Tibial artery (tissue), 4 donors: Measurements from ENCODE around the gene EYA3.

Experiments
- DNase-seq, 2 donors: peaks; one replicate each; pipeline ENCODE4 v3.0.0-alpha.2; 2019
- H3K27ac ChIP-seq, 2 donors: fragments of 200-600 bp; sonication (generic) in 1 of 2; 1 replicate in 1 of 2; 2 replicates in 1 of 2; pipeline ENCODE4 v1.5.1; 2018 to 2019; ENCODE audit warnings: mild to moderate bottlenecking in 1 of 2
- H3K27me3 ChIP-seq, 2 donors: fragments of 200-600 bp; sonication (generic) in 1 of 2; one replicate each; pipeline versions ENCODE4 v1.5.1 to v1.6.0; 2016 to 2019
- H3K36me3 ChIP-seq, 3 donors: fragments of 200-600 bp; sonication (generic) in 2 of 3; one replicate each; pipeline ENCODE4 v1.5.1; 2016 to 2019; ENCODE audit warnings: mild to moderate bottlenecking in 2 of 3
- H3K4me1 ChIP-seq, 4 donors: fragments of 200-600 bp; sonication (generic) in 2 of 4; 1 replicate in 3 of 4; 2 replicates in 1 of 4; pipeline ENCODE4 v1.5.1; 2016 to 2019
- H3K4me3 ChIP-seq, 2 donors: fragments of 200-600 bp; sonication (generic) in 1 of 2; 1 replicate in 1 of 2; 2 replicates in 1 of 2; pipeline ENCODE4 v1.5.1; 2018 to 2019; ENCODE audit warnings: mild to moderate bottlenecking in 2 of 2
- H3K9me3 ChIP-seq, 3 donors: fragments of 200-600 bp; sonication (generic) in 1 of 3; one replicate each; pipeline ENCODE4 v1.5.1; 2016 to 2019
- CTCF ChIP-seq, 2 experiments: fragments of 200-600 bp in 1 of 2; fragments of 450-650 bp in 1 of 2; IDR thresholded peaks; one replicate each; pipeline ENCODE4 v1.5.1; 2017 to 2019; ENCODE audit warnings: antibody characterized with exemption in 2 of 2, mild to moderate bottlenecking in 1 of 2, moderate library complexity in 1 of 2
- intact Hi-C: fragments of 100-400 bp; cut with DNase I; formaldehyde crosslinking; loops from one replicate; pipeline ENCODE4 v1.15.0; 2023; ENCODE audit warnings: low total_unique reads

Gene EYA3

GRCh38 chr1:27958513-27958912 is 129.9 kb downstream of the EYA3 start:
- no peak overlapping the region for H3K4me3 ChIP-seq
- no peak for TF ChIP-seq CTCF (IDR thresholded peaks at IDR 0.05)
- no peak overlapping the region for H3K27ac ChIP-seq
- peaks cover 0 to 6% (median 4%) of the 10 kb centered on the region in 3 donors for H3K36me3 ChIP-seq
- H3K9me3 ChIP-seq, result no peaks in the 10 kb centered on the region
- peaks cover 0 to 31% (median 22%) of the 10 kb centered on the region in 4 donors for H3K4me1 ChIP-seq
- no peak for DNase-seq
- intact Hi-C loops, result no loop called here
- H3K27me3 ChIP-seq, result no peaks in the 10 kb centered on the region

DNA sequence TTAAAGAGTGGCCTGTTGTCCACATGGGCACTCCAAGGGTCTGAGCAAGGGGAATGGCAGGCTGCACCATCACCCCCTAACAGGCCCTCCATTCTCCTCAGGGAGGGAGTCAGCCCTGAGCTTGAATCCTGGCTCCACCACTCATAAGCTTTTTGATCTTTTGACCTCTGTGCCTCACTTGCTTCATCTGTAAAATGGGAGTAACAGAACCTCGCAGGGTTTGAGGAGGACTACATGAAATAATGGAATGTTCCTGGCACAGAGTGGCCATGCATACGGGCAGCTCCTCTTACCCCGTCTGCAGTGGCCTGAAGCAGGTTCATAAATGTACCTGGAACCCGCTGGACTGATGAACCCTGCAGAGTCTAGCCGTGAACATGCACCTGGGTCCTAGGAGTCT is 130.8 kb downstream of the EYA3 start:
- Histone ChIP-seq H3K9me3 (no peaks in the 10 kb centered on the region), H3K27ac (no peak overlapping the region), H3K36me3 (no peaks in the 10 kb centered on the region), H3K4me3 (no peak overlapping the region), H3K4me1 (peaks cover 0 to 31% (median 22%) of the 10 kb centered on the region in 4 donors), H3K27me3 (no peaks in the 10 kb centered on the region)
- intact Hi-C loops, result no loop called here
- no peak for DNase-seq
- no peak for TF ChIP-seq CTCF (IDR thresholded peaks at IDR 0.05)

- no peak for DNase-seq
- Histone ChIP-seq H3K36me3 (no peaks in the 10 kb centered on the region), H3K27me3 (no peaks in the 10 kb centered on the region), H3K4me3 (no peak overlapping the region), H3K27ac (no peak overlapping the region), H3K4me1 (peaks cover 0 to 27% (median 21%) of the 10 kb centered on the region in 4 donors), H3K9me3 (no peaks in the 10 kb centered on the region)
- no peak for TF ChIP-seq CTCF (IDR thresholded peaks at IDR 0.05)
- intact Hi-C loops, result no loop called here
Observed at GRCh38 chr1:27956761-27957160, 131.6 kb downstream of the EYA3 start.

DNA sequence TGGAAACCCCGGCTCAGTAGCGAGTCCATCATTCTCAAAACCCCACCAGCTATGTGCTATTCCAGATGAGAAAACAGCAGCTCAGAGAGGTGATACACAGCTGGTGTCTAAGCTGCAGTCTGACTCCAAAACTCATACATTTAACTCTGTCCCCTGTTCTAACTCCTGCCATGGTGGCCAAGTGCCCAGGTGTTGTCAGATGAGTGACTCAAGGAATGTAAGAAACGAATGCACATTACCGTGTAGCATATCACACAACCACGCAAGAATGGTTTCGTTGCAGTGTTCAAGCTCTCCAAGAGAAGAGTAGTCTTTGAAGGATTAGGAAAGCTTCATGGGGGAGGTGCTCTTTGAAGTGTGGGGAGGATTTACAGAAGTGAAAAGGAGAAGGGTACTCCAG is 133.3 kb downstream of the EYA3 start:
- peaks cover 0 to 10% (median 6%) of the 10 kb centered on the region in 4 donors for H3K4me1 ChIP-seq
- no peak overlapping the region for H3K4me3 ChIP-seq
- no peak for DNase-seq
- no peak for TF ChIP-seq CTCF (IDR thresholded peaks at IDR 0.05)
- intact Hi-C loops, result no loop called here
- no peaks in the 10 kb centered on the region for H3K36me3 ChIP-seq
- H3K27me3 ChIP-seq, result no peaks in the 10 kb centered on the region
- H3K27ac ChIP-seq, result no peak overlapping the region
- no peaks in the 10 kb centered on the region for H3K9me3 ChIP-seq

GRCh38 chr1:27954186-27954585 is 134.2 kb downstream of the EYA3 start:
- Histone ChIP-seq H3K4me1 (peaks cover 0 to 7% (median 5%) of the 10 kb centered on the region in 4 donors), H3K36me3 (no peaks in the 10 kb centered on the region), H3K9me3 (no peaks in the 10 kb centered on the region), H3K27me3 (no peaks in the 10 kb centered on the region), H3K4me3 (no peak overlapping the region), H3K27ac (no peak overlapping the region)
- intact Hi-C loops, result no loop called here
- no peak for TF ChIP-seq CTCF (IDR thresholded peaks at IDR 0.05)
- DNase-seq, result no peak

GRCh38 chr1:27952147-27952546 is 136.3 kb downstream of the EYA3 start:
- Histone ChIP-seq H3K9me3 (no peaks in the 10 kb centered on the region), H3K4me1 (no peaks in the 10 kb centered on the region), H3K4me3 (no peak overlapping the region), H3K36me3 (no peaks in the 10 kb centered on the region), H3K27ac (no peak overlapping the region), H3K27me3 (no peaks in the 10 kb centered on the region)
- no peak for DNase-seq
- intact Hi-C loops, result no loop called here
- no peak for TF ChIP-seq CTCF (IDR thresholded peaks at IDR 0.05)
